ENCODE measurements around the gene CD38.

CD38 gene

GRCh38 chr4:15897577-15897976 is 119.4 kb downstream of the CD38 start:
- DNase-seq (ENCODE audit: low read depth in 2 of 2): no peak

- no peak for DNase-seq (ENCODE audit: low read depth in 2 of 2)
These were observed 120.8 kb downstream of the CD38 start for GRCh38 chr4:15898902-15899301.

GRCh38 chr4:15899511-15899910 is 121.4 kb downstream of the CD38 start:
- DNase-seq (ENCODE audit: low read depth in 2 of 2): no peak

- DNase-seq (ENCODE audit: low read depth in 2 of 2): no peak
These were observed 122.9 kb downstream of the CD38 start for GRCh38 chr4:15901007-15901406.

- DNase-seq (ENCODE audit: low read depth in 2 of 2): no peak
These were observed 123.9 kb downstream of the CD38 start for GRCh38 chr4:15901998-15902397.

- no peak for DNase-seq (ENCODE audit: low read depth in 2 of 2)
These were observed 124.6 kb downstream of the CD38 start for GRCh38 chr4:15902746-15903145.
